NCI-H2171 treated with DMSO at 0.1 percent for 48 hours (cell line): Measurements from ENCODE around the gene DCLRE1C.
A peak's percentile ranks its signal among the peaks of the same experiment; 100 is the strongest.
"Not testable (repeated sequence)": the region's sequence is repeated elsewhere in the genome, so short reads cannot be mapped to it uniquely, and the experiment has no call there.

Experiments used
- DNase-seq: peaks from one replicate; lab custom pipeline; 2025; lab: John Stamatoyannopoulos, UW

The DCLRE1C gene

GRCh38 chr10:14954001-14954770 is at the start of gene DCLRE1C:
TSS of gene DCLRE1C (minus strand) at chr10:14954096. CDS start at chr10:14954010, 86 bp downstream.
- peak; percentile 87 for DNase-seq

- DNase-seq: no peak
Measured at GRCh38 chr10:14995964-14996565, 42.2 kb upstream of the DCLRE1C start.

GRCh38 chr10:14993500-14994455 is 39.9 kb upstream of the DCLRE1C start:
- DNase-seq: not testable (repeated sequence)

GRCh38 chr10:14992336-14992735 is 38.4 kb upstream of the DCLRE1C start:
- DNase-seq: not testable (repeated sequence)

- not testable (repeated sequence) for DNase-seq
Measured at GRCh38 chr10:14991035-14991749, 37.3 kb upstream of the DCLRE1C start.

GRCh38 chr10:14989552-14989951 is 35.7 kb upstream of the DCLRE1C start:
- DNase-seq: not testable (repeated sequence)

GRCh38 chr10:14982744-14983143 is 28.8 kb upstream of the DCLRE1C start:
- no peak for DNase-seq

- DNase-seq: peak; percentile 4
Measured at GRCh38 chr10:14975672-14976273, 21.9 kb upstream of the DCLRE1C start.

GRCh38 chr10:14974153-14974998 is 20.5 kb upstream of the DCLRE1C start:
- not testable (repeated sequence) for DNase-seq

- peak; percentile 1 for DNase-seq
Measured at GRCh38 chr10:14971867-14972448, 18.1 kb upstream of the DCLRE1C start.

- no peak for DNase-seq
Measured at GRCh38 chr10:14967897-14968296, 14.0 kb upstream of the DCLRE1C start.

- peak; percentile 86 for DNase-seq
Measured at GRCh38 chr10:14959221-14960057, 5.5 kb upstream of the DCLRE1C start, which contains the start of gene MEIG1. TSS of gene MEIG1 (plus strand) at chr10:14959388. CDS start at chr10:14966469, 7,081 bp downstream.

GRCh38 chr10:14958872-14959220 is 5.0 kb upstream of the DCLRE1C start:
- DNase-seq: no peak

GRCh38 chr10:14954934-14955333 is 1.0 kb upstream of the DCLRE1C start:
- DNase-seq: no peak

GRCh38 chr10:14953424-14954000 is 384 bp downstream of the DCLRE1C start:
- DNase-seq: no peak

- no peak for DNase-seq
Measured at GRCh38 chr10:14952851-14953423, 959 bp downstream of the DCLRE1C start.

GRCh38 chr10:14949291-14949690 is 4.6 kb downstream of the DCLRE1C start:
- no peak for DNase-seq

GRCh38 chr10:14947268-14947667 is 6.6 kb downstream of the DCLRE1C start:
- no peak for DNase-seq
